OCI-LY3 (cell line): ENCODE results near the gene TRIM2.

ENCODE experiments used
- H2AFZ ChIP-seq: fragments of 200-600, 300-600 bp; shearing (Covaris generic); 2 replicates; pipeline ENCODE4 v1.6.0; 2014; ENCODE audit warnings: antibody characterized with exemption, low read depth, low read length
- H3K27ac ChIP-seq: fragments of 200-600, 300-600 bp; sonication (generic); 2 replicates; pipeline ENCODE4 v1.5.1; 2014; ENCODE audit warnings: mild to moderate bottlenecking, low read length, moderate library complexity, mixed read lengths
- H3K27me3 ChIP-seq: fragments of 200-600, 300-600 bp; sonication (generic); 2 replicates; pipeline ENCODE4 v1.6.1; 2014; ENCODE audit warnings: low read depth, low read length, mixed read lengths
- H3K36me3 ChIP-seq: fragments of 200-600, 300-600 bp; sonication (generic); replicated peaks from 2 replicates; pipeline ENCODE3; 2014; ENCODE audit warnings: low read depth, low read length, mixed read lengths
- H3K4me1 ChIP-seq: fragments of 300-600, 200-600 bp; sonication (generic); 2 replicates; pipeline ENCODE4 v1.6.1; 2014; ENCODE audit warnings: low read length, mixed read lengths
- H3K4me2 ChIP-seq: fragments of 200-600, 300-600 bp; sonication (generic); 2 replicates; pipeline ENCODE4 v1.6.1; 2014; ENCODE audit warnings: low read length, mixed read lengths
- H3K4me3 ChIP-seq: fragments of 300-600, 200-600 bp; sonication (generic); 2 replicates; pipeline ENCODE4 v1.5.1; 2014; ENCODE audit warnings: antibody characterized with exemption, mild to moderate bottlenecking, low read length, moderate library complexity
- H3K79me2 ChIP-seq: fragments of 300-600, 200-600 bp; shearing (Covaris generic); 2 replicates; pipeline ENCODE4 v1.6.1; 2014; ENCODE audit warnings: mild to moderate bottlenecking, low read length, mixed read lengths
- H3K9ac ChIP-seq: fragments of 300-600, 200-600 bp; shearing (Covaris generic); 2 replicates; pipeline ENCODE4 v1.6.0; 2014; ENCODE audit warnings: mild to moderate bottlenecking, low read length, moderate library complexity
- H3K9me3 ChIP-seq: fragments of 200-600, 300-600 bp; shearing (Covaris generic); 2 replicates; pipeline ENCODE4 v1.6.1; 2014; ENCODE audit warnings: low read length, mixed read lengths; ENCODE audit not compliant: insufficient read depth
- H4K20me1 ChIP-seq: fragments of 200-600, 300-600 bp; sonication (generic); 2 replicates; pipeline ENCODE4 v1.6.1; 2016; ENCODE audit warnings: low read length, mixed read lengths; ENCODE audit not compliant: insufficient read depth
- CTCF ChIP-seq: fragments of 200-600, 300-600 bp; sonication (generic); IDR thresholded peaks from 2 replicates; pipeline ENCODE4 v1.5.1; 2014; ENCODE audit warnings: antibody characterized with exemption, low read length, low read depth
- EZH2phosphoT487 ChIP-seq: fragments of 200-600 bp; shearing (Covaris generic); IDR thresholded peaks from 2 replicates; pipeline ENCODE4 v1.6.1; 2018; ENCODE audit warnings: antibody characterized with exemption, mixed run types, low read depth

Gene TRIM2

GRCh38 chr4:153341575-153342090 lies 137.4 kb downstream of the TRIM2 start:
- Histone ChIP-seq H3K27me3 (no peaks in the 10 kb centered on the region), H3K27ac (no peak overlapping the region), H3K9me3 (no peaks in the 10 kb centered on the region), H3K36me3 (no peaks in the 10 kb centered on the region), H2AFZ (no peak overlapping the region), H3K9ac (no peak overlapping the region), H3K79me2 (peaks cover 19% of the 10 kb centered on the region), H3K4me2 (peak overlapping the region; percentile 58), H3K4me3 (peak overlapping the region; percentile 8; the same call in 1 of the 2 replicates), H4K20me1 (no peaks in the 10 kb centered on the region), H3K4me1 (peaks cover 26% of the 10 kb centered on the region)
- TF ChIP-seq EZH2phosphoT487 (no peak), CTCF (no peak)

GRCh38 chr4:153342751-153343552 lies 138.7 kb downstream of the TRIM2 start:
- H3K9ac ChIP-seq, result no peak overlapping the region
- no peak overlapping the region for H3K4me3 ChIP-seq

GRCh38 chr4:153344131-153345011 lies 140.1 kb downstream of the TRIM2 start, which contains the start of gene MND1:
TSS of gene MND1 (plus strand) at chr4:153344688. CDS start at chr4:153344738, 50 bp downstream.
- Histone ChIP-seq H2AFZ (peak within 1 kb of the TSS; percentile 80), H3K4me2 (peak within 1 kb of the TSS; percentile 83), H3K27me3 (no peaks in the 10 kb centered on the region), H3K27ac (peak within 1 kb of the TSS; percentile 47), H3K4me3 (peak within 1 kb of the TSS; percentile 79), H3K36me3 (no peaks in the 10 kb centered on the region), H3K4me1 (peaks cover 49% of the 10 kb centered on the region), H4K20me1 (peaks cover under 1% of the 10 kb centered on the region; the same call in 1 of the 2 replicates), H3K9me3 (no peaks in the 10 kb centered on the region), H3K9ac (peak within 1 kb of the TSS; percentile 82), H3K79me2 (peaks cover 45% of the 10 kb centered on the region)
- no peak for TF ChIP-seq EZH2phosphoT487
- peak; percentile 99 for TF ChIP-seq CTCF

More at GRCh38 chr4:153342751-153343552, 138.7 kb downstream of the TRIM2 start:
- Histone ChIP-seq H3K9me3 (no peaks in the 10 kb centered on the region), H2AFZ (no peak overlapping the region), H3K36me3 (no peaks in the 10 kb centered on the region), H3K4me2 (no peak overlapping the region), H4K20me1 (no peaks in the 10 kb centered on the region), H3K4me1 (peaks cover 37% of the 10 kb centered on the region), H3K27me3 (no peaks in the 10 kb centered on the region), H3K27ac (no peak overlapping the region), H3K79me2 (peaks cover 33% of the 10 kb centered on the region)
- TF ChIP-seq EZH2phosphoT487 (no peak), CTCF (no peak)
